ENCODE data around the gene IL7R.
"Not testable (repeated sequence)": the region's sequence is repeated elsewhere in the genome, so short reads cannot be mapped to it uniquely, and the experiment has no call there.

IL7R gene

GRCh38 chr5:35845508-35845907 is 11.2 kb upstream of the IL7R start:
- DNase-seq: not testable (repeated sequence)

- no peak for DNase-seq
Observed at GRCh38 chr5:35847491-35847890, 9.2 kb upstream of the IL7R start.

GRCh38 chr5:35847961-35848360 is 8.7 kb upstream of the IL7R start:
- DNase-seq: no peak

GRCh38 chr5:35849860-35850259 is 6.8 kb upstream of the IL7R start:
- no peak for DNase-seq

- no peak for DNase-seq
Observed at GRCh38 chr5:35850967-35851680, 5.6 kb upstream of the IL7R start.

GRCh38 chr5:35852084-35852734 is 4.5 kb upstream of the IL7R start:
- DNase-seq: peak in 1 of 2 experiments; percentile 19

- no peak for DNase-seq
Observed at GRCh38 chr5:35852773-35853172, 3.9 kb upstream of the IL7R start.

GRCh38 chr5:35853631-35854030 is 3.1 kb upstream of the IL7R start:
- no peak for DNase-seq

GRCh38 chr5:35854248-35854647 is 2.4 kb upstream of the IL7R start:
- DNase-seq: no peak

- DNase-seq: no peak
Observed at GRCh38 chr5:35855187-35855586, 1.5 kb upstream of the IL7R start.

- peak in 1 of 2 experiments; percentile 19 for DNase-seq
Observed at GRCh38 chr5:35856186-35856764, 416 bp upstream of the IL7R start.

GRCh38 chr5:35857606-35858205 is 1.0 kb downstream of the IL7R start:
- peak; percentile 77 to 95 for DNase-seq

- DNase-seq: peak in 1 of 2 experiments; percentile 31
Observed at GRCh38 chr5:35859101-35859661, 2.5 kb downstream of the IL7R start.

- no peak for DNase-seq
Observed at GRCh38 chr5:35860686-35861085, 4.0 kb downstream of the IL7R start.

- DNase-seq: no peak
Observed at GRCh38 chr5:35861718-35862117, 5.0 kb downstream of the IL7R start.

- DNase-seq: no peak
Observed at GRCh38 chr5:35862126-35862525, 5.4 kb downstream of the IL7R start.

- DNase-seq: no peak
Observed at GRCh38 chr5:35863159-35863558, 6.5 kb downstream of the IL7R start.

GRCh38 chr5:35867998-35868397 is 11.3 kb downstream of the IL7R start:
- no peak for DNase-seq

- DNase-seq: no peak
Observed at GRCh38 chr5:35869685-35870277, 13.1 kb downstream of the IL7R start.

GRCh38 chr5:35870605-35871004 is 13.9 kb downstream of the IL7R start:
- no peak for DNase-seq

- no peak for DNase-seq
Observed at GRCh38 chr5:35876454-35876853, 19.8 kb downstream of the IL7R start.

- DNase-seq: peak in 1 of 2 experiments; percentile 30
Observed at GRCh38 chr5:35876922-35877321, 20.2 kb downstream of the IL7R start.

GRCh38 chr5:35877655-35878054 is 21.0 kb downstream of the IL7R start:
- no peak for DNase-seq
